SW 1271 (cell line): ENCODE data around the gene SH3BP4.
"Not testable (repeated sequence)": the region's sequence is repeated elsewhere in the genome, so short reads cannot be mapped to it uniquely, and the experiment has no call there.

Experiments
- DNase-seq, 2 experiments: peaks; one replicate each; lab custom pipeline; 2025; lab: John Stamatoyannopoulos, UW

The SH3BP4 gene

DNA sequence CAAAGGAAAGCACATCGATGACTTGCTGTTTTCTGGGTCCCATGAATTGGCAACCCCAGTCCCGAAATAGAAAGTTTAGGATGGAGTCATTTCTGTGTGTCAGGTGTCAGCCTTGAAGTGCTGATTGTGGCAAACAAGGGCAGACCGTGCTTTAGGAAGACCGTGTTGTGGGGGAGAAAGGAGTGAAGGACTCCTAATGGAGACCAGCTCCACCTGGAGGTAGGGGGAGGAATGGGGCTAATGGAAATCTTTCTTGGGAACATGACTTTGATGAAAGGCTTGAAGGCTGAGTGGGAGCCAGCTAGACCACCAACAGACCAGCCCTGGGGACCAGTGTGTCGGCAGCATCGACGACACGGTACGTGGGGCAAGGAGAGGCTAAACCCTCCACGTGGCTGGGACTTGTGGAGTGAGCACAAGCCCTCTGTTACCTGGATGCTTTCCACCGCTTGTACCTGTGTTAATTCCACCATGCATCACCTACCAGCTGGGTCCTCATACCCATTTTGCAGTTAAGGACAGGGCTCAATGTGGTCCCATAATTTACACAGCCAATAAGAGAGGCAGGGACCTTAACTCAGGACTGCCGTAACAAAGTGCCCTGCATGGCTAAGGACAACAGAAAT, 104.2 kb downstream of the SH3BP4 start:
- no peak for DNase-seq

GRCh38 chr2:235056768-235057167, 105.0 kb downstream of the SH3BP4 start:
- DNase-seq: no peak

DNA sequence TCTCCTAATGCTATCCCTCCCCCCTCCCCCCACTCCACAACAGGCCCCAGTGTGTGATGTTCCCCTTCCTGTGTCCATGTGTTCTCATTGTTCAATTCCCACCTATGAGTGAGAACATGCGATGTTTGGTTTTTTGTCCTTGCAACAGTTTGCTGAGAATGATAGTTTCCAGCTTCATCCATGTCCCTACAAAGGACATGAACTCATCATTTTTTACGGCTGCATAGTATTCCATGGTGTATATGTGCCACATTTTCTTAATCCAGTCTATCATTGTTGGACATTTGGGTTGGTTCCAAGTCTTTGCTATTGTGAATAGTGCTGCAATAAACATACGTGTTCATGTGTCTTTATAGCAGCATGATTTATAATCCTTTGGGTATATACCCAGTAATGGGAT, 105.8 kb downstream of the SH3BP4 start:
- not testable (repeated sequence) for DNase-seq

DNA sequence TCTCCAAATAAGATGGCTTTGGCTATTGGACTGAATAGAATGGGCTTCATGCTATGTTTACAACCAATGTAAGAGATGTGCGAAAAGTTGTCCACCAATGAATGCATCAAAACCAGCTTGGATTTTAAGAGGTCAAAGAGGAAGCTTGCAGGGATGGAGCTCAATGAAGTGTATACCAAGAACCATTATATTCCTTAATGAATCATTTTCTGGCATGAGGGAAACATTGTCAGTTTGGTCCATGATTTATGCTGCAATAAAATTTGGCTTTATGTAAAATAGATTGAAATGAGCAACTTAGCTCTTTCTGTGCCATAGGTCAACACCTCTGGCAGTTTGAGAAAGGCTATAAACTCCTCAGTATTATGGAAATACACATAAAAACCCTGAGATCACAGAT, 107.3 kb downstream of the SH3BP4 start:
- DNase-seq: no peak

- DNase-seq: no peak
Observed at GRCh38 chr2:235061656-235062055, 109.8 kb downstream of the SH3BP4 start.

- no peak for DNase-seq
Observed at GRCh38 chr2:235063471-235063961, 111.7 kb downstream of the SH3BP4 start.

GRCh38 chr2:235064976-235065375, 113.2 kb downstream of the SH3BP4 start:
- DNase-seq: no peak

DNA sequence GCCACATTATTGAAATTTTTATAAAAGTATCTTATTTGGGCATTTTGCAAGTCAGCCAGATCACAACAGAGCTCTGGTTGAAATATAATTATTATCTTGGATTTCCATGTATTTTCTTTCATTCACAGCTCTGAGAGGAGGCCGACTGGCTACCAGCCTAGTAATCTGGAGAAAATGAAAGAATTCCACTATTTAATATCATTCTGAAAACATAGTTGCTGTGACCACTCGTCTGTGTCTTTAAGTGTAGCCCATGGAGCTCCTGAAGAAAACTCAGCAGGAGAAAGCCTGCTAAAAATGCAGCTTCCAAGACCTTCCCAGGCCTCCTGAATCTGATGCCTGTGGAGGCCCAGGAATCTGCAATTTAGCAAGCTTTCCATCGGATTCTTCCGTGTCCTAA, 114.7 kb downstream of the SH3BP4 start:
- DNase-seq: no peak

GRCh38 chr2:235066895-235067294, 115.1 kb downstream of the SH3BP4 start:
- no peak for DNase-seq

- DNase-seq: no peak
Observed at GRCh38 chr2:235068701-235069100, 116.9 kb downstream of the SH3BP4 start.

DNA sequence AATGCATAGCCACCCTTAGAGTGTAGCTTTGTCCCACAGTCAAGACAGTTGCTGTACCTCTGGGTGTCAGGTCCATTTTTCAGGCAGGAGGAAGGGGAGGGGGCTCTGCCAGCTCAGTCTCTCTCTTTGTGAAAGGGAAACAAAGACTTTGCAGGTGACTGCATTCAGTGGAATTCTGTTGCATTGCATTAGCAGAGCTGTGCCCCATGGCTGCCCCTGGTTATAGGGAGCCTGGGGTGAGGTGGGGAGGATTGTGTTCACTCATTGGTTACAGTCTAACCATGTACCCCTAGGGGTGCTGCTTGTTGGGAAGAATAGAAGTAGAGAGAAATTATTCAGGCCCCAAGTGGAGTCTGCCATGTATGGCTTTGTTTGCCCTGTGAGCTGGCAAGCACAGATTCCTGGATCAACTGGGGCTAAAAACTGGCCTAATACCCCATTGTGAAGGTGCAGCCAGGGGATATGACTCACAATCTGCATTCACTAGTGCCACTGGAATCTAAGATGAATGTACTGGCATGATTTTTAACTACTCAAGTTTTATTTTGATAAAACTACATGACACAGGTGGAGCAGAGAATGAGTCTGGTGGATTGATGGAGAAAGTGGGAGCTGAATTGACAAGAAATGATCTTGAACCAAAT, 118.4 kb downstream of the SH3BP4 start:
- DNase-seq: no peak

GRCh38 chr2:235073868-235074413, 122.1 kb downstream of the SH3BP4 start:
- no peak for DNase-seq

GRCh38 chr2:235077046-235077445, 125.2 kb downstream of the SH3BP4 start:
- no peak for DNase-seq

GRCh38 chr2:235078182-235078581, 126.4 kb downstream of the SH3BP4 start:
- DNase-seq: no peak

GRCh38 chr2:235078914-235079472, 127.2 kb downstream of the SH3BP4 start:
- DNase-seq: no peak

GRCh38 chr2:235080101-235080500, 128.3 kb downstream of the SH3BP4 start:
- no peak for DNase-seq

GRCh38 chr2:235082578-235083338, 130.9 kb downstream of the SH3BP4 start:
- no peak for DNase-seq

GRCh38 chr2:235083822-235084221, 132.0 kb downstream of the SH3BP4 start:
- no peak for DNase-seq

DNA sequence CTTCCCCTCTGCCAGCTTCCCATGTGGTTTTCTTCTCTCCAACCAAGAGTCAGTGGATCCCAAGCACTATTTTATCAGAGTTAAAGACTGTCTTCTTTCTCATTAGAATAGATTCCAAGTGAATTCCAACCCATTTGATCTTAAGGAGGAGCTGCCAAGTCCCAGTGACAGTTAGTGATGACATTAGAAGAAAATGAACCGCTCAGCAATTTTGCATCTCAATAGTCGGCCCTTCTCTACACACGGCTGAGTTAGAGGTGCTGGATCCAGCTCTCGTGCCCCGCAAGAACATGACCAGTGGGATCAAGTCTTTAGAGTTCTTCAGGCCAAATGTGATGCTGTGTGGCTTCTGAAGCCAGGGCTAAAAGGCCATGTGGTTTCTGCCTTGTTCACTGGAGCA, 132.6 kb downstream of the SH3BP4 start:
- no peak for DNase-seq

DNA sequence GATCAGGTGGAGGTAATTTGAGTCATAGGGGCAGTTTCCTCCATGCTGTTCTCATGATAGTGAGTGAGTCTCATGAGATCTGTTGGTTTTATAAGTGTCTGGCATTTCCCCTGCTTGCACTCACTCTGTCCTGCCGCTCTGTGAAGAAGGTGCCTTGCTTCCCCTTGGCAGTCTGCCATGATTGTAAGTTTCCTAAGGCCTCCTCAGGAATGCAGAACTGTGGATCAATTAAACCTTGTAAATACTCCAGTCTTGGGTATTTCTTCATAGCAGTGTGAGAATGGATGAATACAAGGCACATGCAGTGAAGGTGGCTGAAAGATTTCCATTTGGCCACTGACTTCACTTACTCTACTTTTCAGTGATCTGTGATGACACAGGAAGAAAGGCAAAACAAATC, 133.7 kb downstream of the SH3BP4 start:
- DNase-seq: no peak

- DNase-seq: no peak
Observed at GRCh38 chr2:235086481-235087184, 134.8 kb downstream of the SH3BP4 start.
